ENCODE data around the gene ZNF503. TPM values are rescaled to one million over a fixed set of nuclear protein-coding genes. Genes with fewer than 3 reads are reported as not detected.

Gene ZNF503
- total RNA-seq, 1 experiment from 2014 or later = 42.3 TPM

DNA sequence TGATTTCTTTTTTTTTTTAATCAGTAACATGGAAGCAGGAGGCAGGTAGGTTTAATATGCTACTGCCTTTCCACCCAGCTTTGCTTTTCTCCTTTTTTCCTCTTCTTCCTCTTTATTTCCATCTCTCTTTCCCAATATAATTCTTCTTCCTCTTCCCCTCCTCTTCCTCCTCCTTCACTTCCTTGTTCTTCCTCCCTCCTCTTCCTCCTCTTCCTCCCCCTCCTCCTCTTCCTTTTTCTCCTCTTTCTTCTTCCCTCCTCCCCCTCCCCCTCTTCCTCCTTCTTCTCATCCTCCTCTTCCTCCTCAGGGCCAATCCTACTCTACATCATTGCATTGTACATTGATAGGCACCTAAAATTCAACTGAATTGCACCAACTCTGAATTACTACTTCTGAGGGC is 11.4 kb downstream of the ZNF503 start:
- BruUV-seq (replicated peaks) = no TSS peak
- ATAC-seq = no peak

DNA sequence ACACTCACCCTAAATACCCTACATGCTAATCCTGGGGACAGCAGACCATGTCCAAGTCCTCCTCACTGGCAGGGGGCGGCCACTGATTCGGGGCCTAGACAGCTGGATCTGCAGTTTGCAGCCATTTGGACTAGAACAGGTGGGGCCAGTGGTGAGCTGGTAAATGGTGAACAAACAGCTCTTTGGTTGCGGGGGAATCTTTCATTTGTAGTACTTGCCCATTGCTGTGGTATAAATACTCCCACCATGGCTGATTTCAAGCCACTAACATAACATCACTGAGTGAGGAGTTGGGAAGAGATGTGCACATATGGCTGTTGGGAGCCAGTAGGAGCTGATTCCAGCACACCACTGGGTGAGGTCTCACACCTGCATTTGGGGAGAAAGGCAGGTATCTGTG is 13.5 kb downstream of the ZNF503 start:
- H2AFZ ChIP-seq (ENCODE audit: low read length) = no peak overlapping the region
- no peak for ATAC-seq
- no peak overlapping the region for H3K4me2 ChIP-seq (ENCODE audit: low read length)
- no peaks in the 10 kb centered on the region for H3K36me3 ChIP-seq (ENCODE audit: low read depth, low read length)
- DNase-seq = no peak
- H3K4me1 ChIP-seq (ENCODE audit: insufficient read depth, low read length) = no peaks in the 10 kb centered on the region
- H4K20me1 ChIP-seq (ENCODE audit: low read length) = no peaks in the 10 kb centered on the region
- no peak overlapping the region for H3K27ac ChIP-seq (ENCODE audit: low read length)
- H3K27me3 ChIP-seq (ENCODE audit: low read length) = peaks cover 6% of the 10 kb centered on the region
- H3K9ac ChIP-seq (ENCODE audit: low read length) = no peak overlapping the region
- TF ChIP-seq, protein P1, sequence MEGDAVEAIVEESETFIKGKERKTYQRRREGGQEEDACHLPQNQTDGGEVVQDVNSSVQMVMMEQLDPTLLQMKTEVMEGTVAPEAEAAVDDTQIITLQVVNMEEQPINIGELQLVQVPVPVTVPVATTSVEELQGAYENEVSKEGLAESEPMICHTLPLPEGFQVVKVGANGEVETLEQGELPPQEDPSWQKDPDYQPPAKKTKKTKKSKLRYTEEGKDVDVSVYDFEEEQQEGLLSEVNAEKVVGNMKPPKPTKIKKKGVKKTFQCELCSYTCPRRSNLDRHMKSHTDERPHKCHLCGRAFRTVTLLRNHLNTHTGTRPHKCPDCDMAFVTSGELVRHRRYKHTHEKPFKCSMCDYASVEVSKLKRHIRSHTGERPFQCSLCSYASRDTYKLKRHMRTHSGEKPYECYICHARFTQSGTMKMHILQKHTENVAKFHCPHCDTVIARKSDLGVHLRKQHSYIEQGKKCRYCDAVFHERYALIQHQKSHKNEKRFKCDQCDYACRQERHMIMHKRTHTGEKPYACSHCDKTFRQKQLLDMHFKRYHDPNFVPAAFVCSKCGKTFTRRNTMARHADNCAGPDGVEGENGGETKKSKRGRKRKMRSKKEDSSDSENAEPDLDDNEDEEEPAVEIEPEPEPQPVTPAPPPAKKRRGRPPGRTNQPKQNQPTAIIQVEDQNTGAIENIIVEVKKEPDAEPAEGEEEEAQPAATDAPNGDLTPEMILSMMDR (conservative IDR thresholded peaks at IDR 0.05; ENCODE audit: low read depth, low read length) = no peak
- no peak for TF ChIP-seq EZH2phosphoT487 (IDR thresholded peaks at IDR 0.05; ENCODE audit: borderline replicate concordance, low read length)
- no peak for TF ChIP-seq EZH2 (IDR thresholded peaks at IDR 0.05; ENCODE audit: low read length, unreplicated experiment)
- BruUV-seq (replicated peaks) = no TSS peak
- H3F3A ChIP-seq (ENCODE audit: low read length, unreplicated experiment) = no peaks in the 10 kb centered on the region
- H3K79me2 ChIP-seq (ENCODE audit: low read length) = no peaks in the 10 kb centered on the region
- POLR2A ChIA-PET (ENCODE audit: unreplicated experiment) = no interaction called here
- H3K9me2 ChIP-seq (replicated peaks; ENCODE audit: low read length) = no peaks in the 10 kb centered on the region
- no peaks in the 10 kb centered on the region for H3K9me3 ChIP-seq (ENCODE audit: low read length)
- intact Hi-C loops (cut with micrococcal nuclease) = no loop called here
- CTCF ChIA-PET = no interaction called here
- no peak overlapping the region for H3K4me3 ChIP-seq (ENCODE audit: low read length)

More for the DNA sequence above, 11.4 kb downstream of the ZNF503 start:
- H3K27ac ChIP-seq (ENCODE audit: low read length) = no peak overlapping the region
- no peaks in the 10 kb centered on the region for H4K20me1 ChIP-seq (ENCODE audit: low read length)
- POLR2A ChIA-PET (ENCODE audit: unreplicated experiment) = no interaction called here
- H3K9me2 ChIP-seq (replicated peaks; ENCODE audit: low read length) = no peaks in the 10 kb centered on the region
- CTCF ChIA-PET = no interaction called here
- no peak overlapping the region for H3K4me2 ChIP-seq (ENCODE audit: low read length)
- H3K27me3 ChIP-seq (ENCODE audit: low read length) = peaks cover 14% of the 10 kb centered on the region
- no peak overlapping the region for H3K9ac ChIP-seq (ENCODE audit: low read length)
- H2AFZ ChIP-seq (ENCODE audit: low read length) = no peak overlapping the region
- TF ChIP-seq EZH2 (IDR thresholded peaks at IDR 0.05; ENCODE audit: low read length, unreplicated experiment) (no peak), EZH2phosphoT487 (IDR thresholded peaks at IDR 0.05; ENCODE audit: borderline replicate concordance, low read length) (no peak)
- TF ChIP-seq, protein P1 (conservative IDR thresholded peaks at IDR 0.05; ENCODE audit: low read depth, low read length) = no peak
- no peaks in the 10 kb centered on the region for H3F3A ChIP-seq (ENCODE audit: low read length, unreplicated experiment)
- no peaks in the 10 kb centered on the region for H3K36me3 ChIP-seq (ENCODE audit: low read depth, low read length)
- peaks cover 3% of the 10 kb centered on the region; the same call in 1 of the 2 replicates for H3K4me1 ChIP-seq (ENCODE audit: insufficient read depth, low read length)
- H3K79me2 ChIP-seq (ENCODE audit: low read length) = no peaks in the 10 kb centered on the region
- intact Hi-C loops (cut with micrococcal nuclease) = no loop called here
- H3K9me3 ChIP-seq (ENCODE audit: low read length) = no peaks in the 10 kb centered on the region
- H3K4me3 ChIP-seq (ENCODE audit: low read length) = no peak overlapping the region
- DNase-seq = no peak

DNA sequence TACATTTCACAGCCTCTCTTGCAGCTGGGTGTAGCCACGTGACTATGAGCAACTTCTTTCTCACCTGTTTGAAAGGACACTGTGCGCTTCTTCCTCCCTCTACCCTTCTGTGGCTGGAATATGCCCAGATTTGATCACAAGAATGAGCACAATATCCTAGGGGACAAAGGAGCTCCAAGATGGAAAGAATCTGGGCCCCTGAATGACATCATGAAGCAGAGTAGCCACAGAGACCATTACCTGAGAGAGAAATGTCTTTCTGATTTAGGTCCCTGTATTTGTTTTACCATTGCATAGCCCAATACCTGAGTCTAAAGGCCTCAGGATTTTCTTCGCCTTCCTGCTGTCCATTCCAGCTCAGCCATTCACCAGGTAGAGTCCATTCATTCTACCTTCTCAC is 15.4 kb downstream of the ZNF503 start:
- no TSS peak for BruUV-seq (replicated peaks)
- no peak overlapping the region for H3K9ac ChIP-seq (ENCODE audit: low read length)
- no peaks in the 10 kb centered on the region for H3K9me3 ChIP-seq (ENCODE audit: low read length)
- ChIA-PET POLR2A (ENCODE audit: unreplicated experiment) (no interaction called here), CTCF (no interaction called here)
- no peak overlapping the region for H3K27ac ChIP-seq (ENCODE audit: low read length)
- TF ChIP-seq EZH2phosphoT487 (IDR thresholded peaks at IDR 0.05; ENCODE audit: borderline replicate concordance, low read length) (no peak), EZH2 (IDR thresholded peaks at IDR 0.05; ENCODE audit: low read length, unreplicated experiment) (no peak)
- TF ChIP-seq, protein P1 (conservative IDR thresholded peaks at IDR 0.05; ENCODE audit: low read depth, low read length) = no peak
- H4K20me1 ChIP-seq (ENCODE audit: low read length) = no peaks in the 10 kb centered on the region
- H3F3A ChIP-seq (ENCODE audit: low read length, unreplicated experiment) = no peaks in the 10 kb centered on the region
- H3K4me2 ChIP-seq (ENCODE audit: low read length) = no peak overlapping the region
- no peak overlapping the region for H3K4me3 ChIP-seq (ENCODE audit: low read length)
- no peak overlapping the region for H2AFZ ChIP-seq (ENCODE audit: low read length)
- no peak for DNase-seq
- no peak for ATAC-seq
- H3K79me2 ChIP-seq (ENCODE audit: low read length) = no peaks in the 10 kb centered on the region
- peaks cover 2% of the 10 kb centered on the region; the same call in 1 of the 2 replicates for H3K27me3 ChIP-seq (ENCODE audit: low read length)
- no peaks in the 10 kb centered on the region for H3K4me1 ChIP-seq (ENCODE audit: insufficient read depth, low read length)
- intact Hi-C loops (cut with micrococcal nuclease) = no loop called here
- H3K36me3 ChIP-seq (ENCODE audit: low read depth, low read length) = no peaks in the 10 kb centered on the region
- no peaks in the 10 kb centered on the region for H3K9me2 ChIP-seq (replicated peaks; ENCODE audit: low read length)

Data from PC-3 (cell line).